Stimulated activated CD4-positive, alpha-beta T cell treated with anti-CD3 and anti-CD28 coated beads, Interleukin-4, amount 100 ng/mL, for 4 hours (primary cell): Measurements from ENCODE around the gene EPHB1.

ENCODE experiments used
- DNase-seq, 2 experiments: peaks; one replicate each; pipeline ENCODE4 v3.0.0-alpha.2; 2020

Gene EPHB1

GRCh38 chr3:134810052-134810435 is 15.0 kb downstream of the EPHB1 start:
- no peak for DNase-seq

- DNase-seq = no peak
Observed at GRCh38 chr3:134810850-134811249, 15.8 kb downstream of the EPHB1 start.

GRCh38 chr3:134813618-134814017 is 18.6 kb downstream of the EPHB1 start:
- DNase-seq = no peak

- no peak for DNase-seq
Observed at GRCh38 chr3:134815519-134815918, 20.5 kb downstream of the EPHB1 start.

GRCh38 chr3:134816623-134817022 is 21.6 kb downstream of the EPHB1 start:
- DNase-seq = no peak

- DNase-seq = no peak
Observed at GRCh38 chr3:134817297-134817696, 22.2 kb downstream of the EPHB1 start.

- no peak for DNase-seq
Observed at GRCh38 chr3:134820994-134821393, 25.9 kb downstream of the EPHB1 start.

GRCh38 chr3:134822090-134822489 is 27.0 kb downstream of the EPHB1 start:
- DNase-seq = no peak

- DNase-seq = no peak
Observed at GRCh38 chr3:134823679-134824078, 28.6 kb downstream of the EPHB1 start.

GRCh38 chr3:134824791-134825190 is 29.7 kb downstream of the EPHB1 start:
- no peak for DNase-seq

- DNase-seq = no peak
Observed at GRCh38 chr3:134827213-134827612, 32.2 kb downstream of the EPHB1 start.

- no peak for DNase-seq
Observed at GRCh38 chr3:134829721-134830120, 34.7 kb downstream of the EPHB1 start.

GRCh38 chr3:134832585-134832984 is 37.5 kb downstream of the EPHB1 start:
- no peak for DNase-seq

- no peak for DNase-seq
Observed at GRCh38 chr3:134833453-134834163, 38.5 kb downstream of the EPHB1 start.

- no peak for DNase-seq
Observed at GRCh38 chr3:134836921-134837320, 41.9 kb downstream of the EPHB1 start.

GRCh38 chr3:134838599-134838998 is 43.5 kb downstream of the EPHB1 start:
- no peak for DNase-seq

GRCh38 chr3:134839422-134839821 is 44.4 kb downstream of the EPHB1 start:
- DNase-seq = no peak

- no peak for DNase-seq
Observed at GRCh38 chr3:134839990-134840389, 44.9 kb downstream of the EPHB1 start.

- no peak for DNase-seq
Observed at GRCh38 chr3:134840459-134840858, 45.4 kb downstream of the EPHB1 start.

GRCh38 chr3:134846084-134846483 is 51.0 kb downstream of the EPHB1 start:
- DNase-seq = no peak

GRCh38 chr3:134846911-134847317 is 51.9 kb downstream of the EPHB1 start:
- DNase-seq = no peak

- DNase-seq = no peak
Observed at GRCh38 chr3:134847349-134847748, 52.3 kb downstream of the EPHB1 start.

- DNase-seq = no peak
Observed at GRCh38 chr3:134849561-134849960, 54.5 kb downstream of the EPHB1 start.

- no peak for DNase-seq
Observed at GRCh38 chr3:134850761-134851160, 55.7 kb downstream of the EPHB1 start.

GRCh38 chr3:134852132-134852531 is 57.1 kb downstream of the EPHB1 start:
- no peak for DNase-seq
